Astrocyte of the spinal cord (primary cell): Measurements from ENCODE around the gene BLZF1.
"Not testable (repeated sequence)": the region's sequence is repeated elsewhere in the genome, so short reads cannot be mapped to it uniquely, and the experiment has no call there.

Experiments used
- DNase-seq: peaks from one replicate; pipeline ENCODE4 v3.0.0; 2011; ENCODE audit warnings: low read depth, low spot score
- H3K4me3 ChIP-seq: 2 replicates; pipeline ENCODE4 v1.5.1; 2011; ENCODE audit warnings: low read depth, mild to moderate bottlenecking, low read length, moderate library complexity
- in situ Hi-C: cut with HindIII; loops from 2 replicates; pipeline ENCODE4 v1.10.0; 2017; ENCODE audit warnings: low sequenced_read_pairs
- TF ChIP-seq, protein P1 (sequence below): IDR thresholded peaks from 2 replicates; pipeline ENCODE4 v1.5.1; 2012; ENCODE audit warnings: low read depth, mild to moderate bottlenecking, low read length, inconsistent platforms

The BLZF1 gene

GRCh38 chr1:169381162-169381561 lies 13.2 kb downstream of the BLZF1 start:
- TF ChIP-seq, protein P1, sequence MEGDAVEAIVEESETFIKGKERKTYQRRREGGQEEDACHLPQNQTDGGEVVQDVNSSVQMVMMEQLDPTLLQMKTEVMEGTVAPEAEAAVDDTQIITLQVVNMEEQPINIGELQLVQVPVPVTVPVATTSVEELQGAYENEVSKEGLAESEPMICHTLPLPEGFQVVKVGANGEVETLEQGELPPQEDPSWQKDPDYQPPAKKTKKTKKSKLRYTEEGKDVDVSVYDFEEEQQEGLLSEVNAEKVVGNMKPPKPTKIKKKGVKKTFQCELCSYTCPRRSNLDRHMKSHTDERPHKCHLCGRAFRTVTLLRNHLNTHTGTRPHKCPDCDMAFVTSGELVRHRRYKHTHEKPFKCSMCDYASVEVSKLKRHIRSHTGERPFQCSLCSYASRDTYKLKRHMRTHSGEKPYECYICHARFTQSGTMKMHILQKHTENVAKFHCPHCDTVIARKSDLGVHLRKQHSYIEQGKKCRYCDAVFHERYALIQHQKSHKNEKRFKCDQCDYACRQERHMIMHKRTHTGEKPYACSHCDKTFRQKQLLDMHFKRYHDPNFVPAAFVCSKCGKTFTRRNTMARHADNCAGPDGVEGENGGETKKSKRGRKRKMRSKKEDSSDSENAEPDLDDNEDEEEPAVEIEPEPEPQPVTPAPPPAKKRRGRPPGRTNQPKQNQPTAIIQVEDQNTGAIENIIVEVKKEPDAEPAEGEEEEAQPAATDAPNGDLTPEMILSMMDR = no peak
- in situ Hi-C loops = no loop called here

DNA sequence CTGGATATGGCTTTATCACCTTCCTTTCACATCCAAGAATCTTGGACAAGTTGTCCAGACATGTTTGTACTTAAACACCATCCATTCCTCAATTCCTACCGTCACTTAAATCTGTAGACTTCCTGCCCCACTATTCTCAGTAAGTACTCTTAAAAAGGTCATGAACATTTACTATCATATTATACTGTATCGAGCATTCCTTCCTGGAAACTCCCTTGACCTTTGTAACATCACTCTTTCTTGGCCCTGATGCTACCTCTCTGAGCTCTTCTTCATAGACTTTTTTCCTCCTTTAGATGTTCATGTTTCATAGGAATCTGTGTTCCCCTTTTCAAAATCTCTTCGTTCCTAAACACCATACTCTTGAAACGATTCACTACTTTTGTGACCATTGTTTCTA lies 15.5 kb downstream of the BLZF1 start:
- no peak overlapping the region for H3K4me3 ChIP-seq
- in situ Hi-C loops = no loop called here
- DNase-seq = no peak
- TF ChIP-seq, protein P1 = no peak

More at GRCh38 chr1:169381162-169381561, 13.2 kb downstream of the BLZF1 start:
- no peak overlapping the region for H3K4me3 ChIP-seq
- DNase-seq = no peak

- DNase-seq = no peak
- TF ChIP-seq, protein P1 = no peak
- no peak overlapping the region for H3K4me3 ChIP-seq
- in situ Hi-C loops = no loop called here
Measured at GRCh38 chr1:169387399-169387798, 19.4 kb downstream of the BLZF1 start.

GRCh38 chr1:169390303-169390702 lies 22.3 kb downstream of the BLZF1 start:
- H3K4me3 ChIP-seq = no peak overlapping the region
- in situ Hi-C loops = no loop called here
- TF ChIP-seq, protein P1 = no peak
- no peak for DNase-seq

DNA sequence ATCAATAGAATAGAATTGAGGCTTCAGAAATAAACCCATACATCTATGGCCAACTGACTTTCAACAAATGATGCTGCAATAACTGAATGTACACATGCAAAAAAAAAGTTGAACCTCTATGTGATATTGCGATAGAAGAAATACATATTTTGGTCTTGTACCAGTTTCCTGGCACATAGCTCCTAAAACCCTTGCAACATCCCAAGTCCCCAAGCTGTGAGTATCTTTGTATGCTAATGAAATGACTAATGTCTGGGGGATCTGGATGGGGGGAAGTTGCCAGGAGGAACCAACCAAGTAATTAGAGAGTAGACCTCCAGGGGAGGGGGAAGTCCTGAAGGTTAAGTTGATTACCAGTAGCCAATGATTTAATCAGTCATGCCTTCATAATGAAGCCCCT lies 24.4 kb downstream of the BLZF1 start:
- in situ Hi-C loops = no loop called here
- no peak overlapping the region for H3K4me3 ChIP-seq
- TF ChIP-seq, protein P1 = no peak
- DNase-seq = no peak

- TF ChIP-seq, protein P1 = no peak
- no peak for DNase-seq
Measured at GRCh38 chr1:169395955-169396354, 28.0 kb downstream of the BLZF1 start.

GRCh38 chr1:169402578-169402977 lies 34.6 kb downstream of the BLZF1 start:
- in situ Hi-C loops, H3K4me3 ChIP-seq, DNase-seq: not testable (repeated sequence)

More at GRCh38 chr1:169395955-169396354, 28.0 kb downstream of the BLZF1 start:
- in situ Hi-C loops = no loop called here
- no peak overlapping the region for H3K4me3 ChIP-seq

DNA sequence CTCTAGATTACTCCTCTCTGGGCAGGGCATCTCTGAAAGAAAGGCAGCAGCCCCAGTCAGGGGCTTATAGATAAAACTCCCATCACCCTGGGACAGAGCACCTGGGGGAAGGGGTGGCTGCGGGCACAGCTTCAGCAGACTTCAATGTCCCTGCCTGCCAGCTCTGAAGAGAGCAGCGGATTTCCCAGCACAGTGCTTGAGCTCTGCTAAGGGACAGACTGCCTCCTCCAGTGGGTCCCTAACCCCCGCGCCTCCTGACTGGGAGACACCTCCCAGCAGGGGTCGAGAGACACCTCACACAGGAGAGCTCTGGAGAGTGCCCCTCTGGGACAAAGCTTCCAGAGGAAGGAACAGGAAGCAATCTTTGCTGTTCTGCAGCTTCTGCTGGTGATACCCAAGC lies 40.3 kb downstream of the BLZF1 start:
- DNase-seq, H3K4me3 ChIP-seq, in situ Hi-C loops: not testable (repeated sequence)
